Type B pancreatic cell (in vitro differentiated cells): ENCODE measurements around the gene WDR77. TPM values are rescaled to one million over a fixed set of nuclear protein-coding genes. Genes with fewer than 3 reads are reported as not detected.

Experiments used
- DNase-seq: peaks from one replicate; pipeline ENCODE4 v3.0.0; 2021; ENCODE audit warnings: mixed read lengths; ENCODE audit not compliant: unreplicated experiment; ENCODE audit errors: extremely low spot score
- H3K27ac Mint-ChIP-seq: 2 replicates; pipeline ENCODE4 v1.8.0; 2021; ENCODE audit warnings: mild to moderate bottlenecking, mixed read lengths
- H3K27me3 Mint-ChIP-seq: 2 replicates; pipeline ENCODE4 v1.8.0; 2021; ENCODE audit warnings: mixed read lengths
- H3K36me3 Mint-ChIP-seq: 2 replicates; pipeline ENCODE4 v1.8.0; 2021; ENCODE audit warnings: mixed read lengths
- H3K4me1 Mint-ChIP-seq: one replicate; pipeline ENCODE4 v1.8.0; 2021; ENCODE audit warnings: mixed read lengths; ENCODE audit not compliant: unreplicated experiment
- H3K4me3 Mint-ChIP-seq: 2 replicates; pipeline ENCODE4 v1.8.0; 2021; ENCODE audit warnings: mild to moderate bottlenecking, mixed read lengths
- H3K9me3 Mint-ChIP-seq: 2 replicates; pipeline ENCODE4 v1.8.0; 2021; ENCODE audit warnings: mixed read lengths
- CTCF ChIP-seq: fragments of 200-600 bp; sonication (generic); conservative IDR thresholded peaks from 2 replicates; pipeline ENCODE4 v1.5.0; 2021; ENCODE audit warnings: antibody characterized with exemption, mild to moderate bottlenecking
- total RNA-seq: library from RNA; stranded (reverse); gene quantifications from 2 replicates; pipeline ENCODE4 v1.2.1, GENCODE V29; 2021; ENCODE audit warnings: low replicate concordance

Gene WDR77
- total RNA-seq, 1 donor from 2014 or later, result 42.8 TPM

GRCh38 chr1:111392042-111392441, 57.0 kb downstream of the WDR77 start:
- H3K9me3 Mint-ChIP-seq, result no peaks in the 10 kb centered on the region
- H3K4me3 Mint-ChIP-seq, result no peak overlapping the region
- H3K36me3 Mint-ChIP-seq, result no peaks in the 10 kb centered on the region
- TF ChIP-seq CTCF, result no peak
- no peak for DNase-seq
- no peaks in the 10 kb centered on the region for H3K4me1 Mint-ChIP-seq
- peaks cover 22% of the 10 kb centered on the region for H3K27me3 Mint-ChIP-seq
- H3K27ac Mint-ChIP-seq, result no peak overlapping the region

Other genes starting within 250 kb of the WDR77 start
- gene DENND2D, start 248.6 kb downstream of the WDR77 start, total RNA-seq, result 6.3 and 12.7 TPM in 2 replicates
- 0.72 and 3.4 TPM in 2 replicates for gene CHI3L2, start 221.5 kb downstream of the WDR77 start, total RNA-seq
- 1.3 and 1.9 TPM in 2 replicates for gene CHIA, start 158.4 kb downstream of the WDR77 start, total RNA-seq
- 1.8 and 3.0 TPM in 2 replicates for gene OVGP1, start 21.5 kb downstream of the WDR77 start, total RNA-seq
- 242 and 272 TPM in 2 replicates for gene ATP5PB, start 208 bp upstream of the WDR77 start, total RNA-seq
- gene C1orf162, start 24.7 kb upstream of the WDR77 start, total RNA-seq, result 0.95 and 2.1 TPM in 2 replicates
- gene ADORA3, start 54.4 kb upstream of the WDR77 start, total RNA-seq, result not detected in 2 replicates
- not detected in 2 replicates for gene TMIGD3, start 54.4 kb upstream of the WDR77 start, total RNA-seq
- 42.3 and 58.0 TPM in 2 replicates for gene RAP1A, start 170.5 kb upstream of the WDR77 start, total RNA-seq